Lung microvascular endothelial cell (primary cell): ENCODE results near the gene PI4K2B. TPM values are rescaled to one million over a fixed set of nuclear protein-coding genes. Genes with fewer than 3 reads are reported as not detected.
"Not testable (repeated sequence)": the region's sequence is repeated elsewhere in the genome, so short reads cannot be mapped to it uniquely, and the experiment has no call there.

ENCODE experiments used
- DNase-seq, 2 donors: peaks; one replicate each; pipeline versions ENCODE4 v3.0.0 to v3.0.0-alpha.2; 2010; ENCODE audit warnings: low read depth in 2 of 2
- total RNA-seq: library from RNA; depleted of rRNA; stranded (reverse); fragments of >200 nt; gene quantifications from 2 replicates; pipeline ENCODE4 v1.2.1, GENCODE V29; 2014

The PI4K2B gene
- total RNA-seq, 1 donor from 2014 or later: 24.6 TPM

GRCh38 chr4:25306518-25307057, 72.8 kb downstream of the PI4K2B start:
- no peak for DNase-seq

- no peak for DNase-seq
These were observed 73.8 kb downstream of the PI4K2B start for GRCh38 chr4:25307596-25307995.

DNA sequence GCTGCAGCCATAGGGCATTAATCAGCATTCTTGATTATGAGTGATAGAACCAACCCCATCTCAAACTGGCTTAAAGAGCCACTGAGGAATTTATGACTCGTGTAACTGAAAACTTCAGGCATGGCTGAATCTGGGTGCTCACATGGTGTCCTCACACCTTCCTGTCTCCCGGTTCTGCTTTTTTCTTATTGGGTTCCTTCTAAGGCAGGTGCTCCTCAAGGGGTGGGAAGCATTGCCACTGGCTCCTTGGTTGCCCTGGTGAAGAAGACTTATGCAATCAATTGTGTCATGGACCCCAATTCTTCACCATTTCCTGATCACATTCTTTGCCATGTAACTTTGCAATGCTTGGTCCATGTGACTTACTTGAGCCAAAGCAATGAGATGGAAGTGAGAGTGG, 74.5 kb downstream of the PI4K2B start:
- no peak for DNase-seq

DNA sequence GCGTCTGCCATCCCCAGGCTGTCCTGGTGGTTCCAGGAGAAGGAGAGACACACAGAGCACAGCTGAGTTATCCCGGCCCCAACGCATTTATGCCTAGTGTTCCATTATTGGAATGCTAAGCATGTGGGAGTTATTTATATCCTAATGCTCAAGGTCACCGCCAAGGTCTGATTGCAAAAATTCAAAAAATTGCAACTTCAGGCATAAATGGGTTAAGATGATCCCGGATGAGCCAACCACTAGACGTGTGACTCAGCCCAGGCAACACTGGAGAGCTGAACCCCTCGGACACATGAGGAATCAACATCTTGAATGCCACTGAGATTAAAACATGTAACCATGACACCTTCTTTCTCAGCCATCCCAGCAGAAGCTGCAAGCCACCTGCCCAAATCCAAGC, 74.9 kb downstream of the PI4K2B start:
- DNase-seq: no peak

DNA sequence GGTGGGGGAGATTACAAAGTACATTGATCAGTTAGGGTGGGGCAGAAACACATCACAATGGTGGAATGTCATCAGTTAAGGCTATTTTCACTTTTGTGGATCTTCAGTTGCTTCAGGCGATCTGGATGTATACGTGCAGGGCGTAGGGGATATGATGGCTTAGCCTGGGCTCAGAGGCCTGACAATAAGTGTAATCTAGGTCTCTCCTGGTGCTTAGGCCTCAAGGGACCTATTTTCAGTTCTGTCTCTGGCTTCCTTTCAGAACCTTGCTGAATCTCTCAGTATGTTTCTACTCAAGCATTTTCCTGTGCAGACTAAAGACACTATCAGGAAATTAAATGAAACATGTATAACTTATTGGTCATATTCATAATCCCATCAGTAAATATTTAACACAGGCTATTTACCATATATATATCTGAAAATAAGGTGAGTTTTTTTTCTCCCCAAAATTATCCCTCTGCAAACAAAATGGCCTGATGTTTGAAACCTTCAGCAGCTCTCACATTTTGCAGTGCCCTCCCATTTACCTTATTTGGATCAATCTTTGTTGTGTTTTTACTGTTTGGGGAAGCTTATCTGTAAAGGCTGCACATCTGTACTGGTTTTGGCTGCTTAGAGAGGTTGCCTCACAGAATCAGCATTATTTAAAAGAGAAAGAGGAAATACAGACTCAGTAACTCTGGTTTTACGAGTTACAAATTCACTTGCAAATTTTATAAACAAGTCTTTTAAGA, 76.4 kb downstream of the PI4K2B start:
- no peak for DNase-seq

DNA sequence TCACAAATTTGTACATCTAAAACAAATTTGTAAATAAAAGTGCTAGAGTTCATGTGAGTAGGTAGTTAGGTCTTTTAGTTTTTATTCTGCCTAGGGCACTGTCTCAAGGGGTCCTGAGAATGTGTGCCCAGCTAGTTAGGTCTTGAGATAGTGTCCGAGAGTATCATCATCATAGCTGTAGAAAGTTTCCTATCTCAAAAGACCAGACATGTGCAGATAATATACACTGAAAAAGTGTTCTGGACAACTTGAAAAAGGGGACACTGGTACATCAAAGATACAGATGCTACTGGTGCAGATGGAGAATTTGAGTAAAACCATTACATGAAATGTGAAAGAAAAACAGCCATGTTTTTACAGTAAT, 77.0 kb downstream of the PI4K2B start:
- no peak for DNase-seq

- DNase-seq: peak; percentile 94 to 95
These were observed 78.8 kb downstream of the PI4K2B start, which contains the start of gene ZCCHC4 for GRCh38 chr4:25312496-25313200. TSS of gene ZCCHC4 (plus strand) at chr4:25312774. CDS start at chr4:25312810, 36 bp downstream.

- peak in 1 of 2 donors; percentile 13 for DNase-seq
These were observed 79.5 kb downstream of the PI4K2B start for GRCh38 chr4:25313201-25313895.

- DNase-seq: no peak
These were observed 86.5 kb downstream of the PI4K2B start for GRCh38 chr4:25320336-25320735.

DNA sequence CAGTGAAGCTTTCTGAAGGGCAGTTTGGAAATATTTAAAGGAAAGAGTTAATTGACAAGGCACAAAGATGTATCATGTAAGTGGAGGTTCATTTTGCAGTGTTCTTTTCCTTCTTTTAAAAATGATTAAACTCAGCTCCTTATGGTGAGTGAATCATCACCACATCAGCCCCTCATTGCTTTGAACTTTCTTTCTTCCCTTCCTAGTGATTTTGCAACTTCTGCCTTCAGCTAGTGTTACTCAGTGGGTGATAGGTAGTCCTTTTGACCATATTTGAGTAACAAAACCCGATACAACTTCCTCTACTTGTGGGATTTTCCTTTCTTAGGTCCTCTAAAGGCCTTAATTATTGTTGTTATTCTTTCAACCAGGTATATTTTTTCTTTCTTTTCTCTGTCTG, 86.9 kb downstream of the PI4K2B start:
- peak in 1 of 2 donors; percentile 12 for DNase-seq

DNA sequence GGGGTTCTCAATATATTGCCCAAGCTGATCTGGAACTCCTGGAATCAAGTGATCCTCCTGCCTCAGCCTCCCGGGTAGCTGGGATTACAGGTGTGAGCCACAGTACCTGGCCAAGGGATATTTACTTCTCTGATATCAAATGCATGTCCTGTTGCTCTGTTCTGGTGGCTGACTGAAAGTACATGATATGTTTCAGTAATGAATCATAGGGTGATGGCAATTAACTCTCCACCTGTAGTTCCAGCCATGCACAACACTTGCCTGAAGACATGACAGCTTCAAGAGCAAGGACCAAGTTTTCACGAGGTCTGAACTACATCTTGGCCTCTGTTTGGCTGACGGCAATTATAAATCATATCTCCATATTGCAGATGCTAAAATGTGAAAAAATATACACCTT, 87.9 kb downstream of the PI4K2B start:
- no peak for DNase-seq

DNA sequence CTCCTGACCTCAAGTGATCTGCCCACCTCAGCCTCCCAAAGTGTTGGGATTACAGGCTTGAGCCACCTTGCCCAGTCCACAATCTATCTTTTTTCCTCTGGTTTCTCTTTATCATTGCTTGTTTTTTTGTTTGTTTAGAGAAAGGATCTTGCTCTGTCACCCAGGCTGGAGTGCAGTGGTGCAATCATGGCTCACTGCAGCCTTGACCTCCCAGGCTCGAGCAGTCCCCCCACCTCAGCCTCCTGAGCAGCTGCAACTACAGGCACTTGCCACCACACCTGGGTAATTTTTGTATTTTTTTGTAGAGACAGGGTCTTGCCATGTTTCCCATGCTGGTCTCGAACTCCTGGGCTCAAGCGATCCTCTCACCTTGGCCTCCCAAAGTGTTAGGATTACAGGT, 94.6 kb downstream of the PI4K2B start:
- not testable (repeated sequence) for DNase-seq

Other genes with a start within 250 kb of the PI4K2B start
- gene LGI2, start 203.1 kb upstream of the PI4K2B start, total RNA-seq: not detected in 2 replicates
- 5.9 and 6.7 TPM in 2 replicates for gene SEPSECS, start 73.6 kb upstream of the PI4K2B start, total RNA-seq
- gene ZCCHC4, start 78.7 kb downstream of the PI4K2B start, total RNA-seq: 4.1 and 6.7 TPM in 2 replicates
- 16.8 and 20.8 TPM in 2 replicates for gene ANAPC4, start 143.2 kb downstream of the PI4K2B start, total RNA-seq